Subcutaneous preadipocyte (primary cell): Measurements from ENCODE around the gene TSPAN18. TPM values are rescaled to one million over a fixed set of nuclear protein-coding genes. Genes with fewer than 3 reads are reported as not detected.

Experiments used
- total RNA-seq: library from RNA; depleted of rRNA; stranded (reverse); fragments of >200 nt; gene quantifications from 2 replicates; pipeline ENCODE4 v1.2.3, GENCODE V29; 2012

TSPAN18 gene, protein sequence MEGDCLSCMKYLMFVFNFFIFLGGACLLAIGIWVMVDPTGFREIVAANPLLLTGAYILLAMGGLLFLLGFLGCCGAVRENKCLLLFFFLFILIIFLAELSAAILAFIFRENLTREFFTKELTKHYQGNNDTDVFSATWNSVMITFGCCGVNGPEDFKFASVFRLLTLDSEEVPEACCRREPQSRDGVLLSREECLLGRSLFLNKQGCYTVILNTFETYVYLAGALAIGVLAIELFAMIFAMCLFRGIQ
- total RNA-seq, result not detected in 2 replicates

DNA sequence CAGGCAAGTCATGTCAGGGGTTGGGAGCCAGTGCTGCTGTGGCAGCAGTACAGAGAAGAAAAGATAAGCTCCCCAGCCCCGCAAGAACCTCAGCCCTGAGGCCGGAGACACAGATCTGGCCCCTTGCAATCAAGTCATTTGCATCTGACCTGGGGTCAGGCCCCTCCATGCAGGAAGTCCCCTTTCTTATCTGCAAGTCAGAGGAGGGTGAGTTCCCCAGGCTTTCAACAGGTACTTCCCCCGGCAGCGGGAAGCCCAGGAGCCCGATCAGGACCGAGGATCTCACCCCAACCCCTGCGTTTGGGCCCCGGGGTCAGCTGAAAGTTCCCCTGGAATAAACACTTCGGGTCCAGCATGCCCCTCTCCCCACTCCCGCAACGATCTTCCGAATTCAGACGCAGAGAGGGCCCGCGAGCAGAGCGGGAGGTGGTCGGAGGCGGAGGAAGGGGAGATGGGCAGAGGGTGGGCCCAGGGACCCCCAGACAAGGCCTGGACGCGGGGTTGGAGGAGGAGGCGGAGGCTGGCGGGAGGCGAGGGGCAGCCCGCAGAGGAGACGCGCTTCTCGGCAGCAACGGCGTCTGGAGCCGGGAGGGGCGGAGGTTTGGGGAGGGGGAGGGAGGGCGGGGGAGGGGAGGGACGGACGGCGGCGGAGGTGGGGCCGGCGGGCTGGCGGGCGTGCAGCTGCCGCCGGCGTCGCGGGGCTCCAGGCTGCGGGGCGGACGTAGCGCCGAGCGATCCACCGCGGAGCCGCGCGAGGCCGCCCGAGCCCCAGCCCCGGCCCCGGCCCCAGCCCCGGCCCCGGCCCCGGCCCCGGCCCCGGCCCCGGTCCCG lies at the start of gene TSPAN18:
Gene TSPAN18, plus strand, starts transcription at position 680 of the 831 bp plus-strand sequence. CDS start 179,455 bp downstream, outside the sequence.

DNA sequence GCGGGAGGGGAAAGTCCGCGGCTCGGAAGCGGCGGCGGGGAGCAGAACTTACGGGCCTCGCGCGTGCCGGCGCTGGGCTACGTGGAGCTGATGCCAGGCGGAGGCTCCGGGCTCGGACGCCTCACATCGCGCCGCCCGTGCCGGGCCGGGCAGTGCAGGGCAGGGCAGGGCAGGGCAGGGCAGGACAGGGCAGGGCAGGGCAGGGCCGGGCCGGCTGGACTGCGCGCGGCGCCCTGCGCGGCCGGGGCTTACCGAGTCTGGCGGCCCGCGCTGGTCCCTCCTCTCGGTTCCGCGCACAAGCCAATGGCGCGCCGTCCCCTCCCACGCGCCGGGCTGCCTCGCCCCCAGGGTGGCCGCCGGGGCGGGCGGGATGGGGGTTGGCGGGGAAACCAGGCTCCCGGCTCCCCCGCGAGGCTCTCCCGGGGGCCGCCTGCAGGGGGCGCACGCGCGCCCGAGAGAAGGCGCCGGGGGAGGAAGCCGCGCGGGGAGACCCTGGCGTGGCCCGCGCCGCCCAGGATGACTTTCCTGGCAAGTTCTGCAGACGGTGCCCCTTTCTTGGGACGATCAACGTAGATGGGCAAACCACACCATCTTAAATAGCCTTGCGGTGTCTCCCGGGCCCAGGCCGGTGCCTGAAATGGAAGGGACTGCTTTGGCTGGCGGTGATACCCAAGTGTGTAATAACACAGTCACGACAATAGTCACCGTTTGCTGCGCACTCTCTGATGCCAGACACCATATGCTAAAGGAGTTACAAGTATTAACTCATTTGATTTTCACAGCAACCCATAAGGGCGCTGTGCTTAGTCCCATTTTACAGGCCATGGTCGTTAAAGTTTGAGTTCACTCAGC lies 224.1 kb downstream of the TSPAN18 start, which contains the start of gene TP53I11:
Gene TP53I11, minus strand, starts transcription at position 259 of the 852 bp plus-strand sequence. CDS start 12,548 bp downstream, outside the sequence.

Other genes with a start within 250 kb of the TSPAN18 start
- 4.9 and 11.8 TPM in 2 replicates for gene CD82, start 161.3 kb upstream of the TSPAN18 start, total RNA-seq
- 5.5 and 13.2 TPM in 2 replicates for gene TP53I11, start 223.9 kb downstream of the TSPAN18 start, total RNA-seq